GM04503 (cell line): ENCODE results near the gene DNAJB6.

ENCODE experiments used
- DNase-seq: peaks from one replicate; pipeline ENCODE4 v3.0.0-alpha.2; 2012; ENCODE audit warnings: low read depth

DNAJB6 gene

DNA sequence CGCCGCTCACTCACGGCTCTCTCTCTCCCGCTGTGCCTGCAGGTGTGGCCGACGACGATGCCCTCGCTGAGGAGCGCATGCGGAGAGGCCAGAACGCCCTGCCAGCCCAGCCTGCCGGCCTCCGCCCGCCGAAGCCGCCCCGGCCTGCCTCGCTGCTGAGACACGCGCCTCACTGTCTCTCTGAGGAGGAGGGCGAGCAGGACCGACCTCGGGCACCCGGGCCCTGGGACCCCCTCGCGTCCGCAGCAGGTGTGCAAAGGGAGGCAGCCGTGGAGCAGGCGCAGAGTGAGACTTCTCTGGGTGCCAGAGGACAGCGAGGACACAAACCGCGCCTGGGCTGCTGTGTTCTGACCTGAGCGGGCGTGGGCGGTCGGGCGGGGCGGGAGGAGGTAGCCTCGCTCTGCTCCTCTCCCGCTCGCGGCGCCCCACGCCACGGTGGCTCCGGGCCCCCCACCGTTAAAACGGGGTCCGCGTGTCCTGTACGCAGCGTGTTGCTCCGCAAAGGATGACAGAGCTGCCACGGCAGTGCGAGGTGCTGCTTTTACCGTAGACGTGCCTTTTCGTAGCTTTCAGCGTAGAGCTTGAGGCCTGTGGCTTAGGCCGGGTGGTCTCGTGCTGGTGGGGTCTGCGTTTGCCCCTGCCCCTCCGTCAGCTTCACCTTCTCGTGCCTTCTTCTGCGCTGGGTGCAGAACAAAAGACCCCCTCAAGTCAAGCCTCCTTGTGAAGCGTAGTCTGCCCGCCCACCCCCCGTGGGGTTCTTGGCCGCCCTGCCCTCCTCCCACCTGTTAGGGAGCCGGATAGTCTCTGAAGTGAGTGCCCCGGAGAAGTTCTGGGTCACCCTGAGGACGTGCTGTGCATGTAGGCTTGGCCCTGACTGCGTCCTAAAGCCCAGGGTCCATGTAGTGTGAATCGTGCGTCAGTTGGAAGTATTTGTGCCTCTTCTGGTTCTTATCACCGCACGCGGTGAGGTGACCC lies 73.2 kb downstream of the DNAJB6 start:
- DNase-seq, result no peak

GRCh38 chr7:157410831-157411556 lies 74.2 kb downstream of the DNAJB6 start:
- DNase-seq, result no peak

DNA sequence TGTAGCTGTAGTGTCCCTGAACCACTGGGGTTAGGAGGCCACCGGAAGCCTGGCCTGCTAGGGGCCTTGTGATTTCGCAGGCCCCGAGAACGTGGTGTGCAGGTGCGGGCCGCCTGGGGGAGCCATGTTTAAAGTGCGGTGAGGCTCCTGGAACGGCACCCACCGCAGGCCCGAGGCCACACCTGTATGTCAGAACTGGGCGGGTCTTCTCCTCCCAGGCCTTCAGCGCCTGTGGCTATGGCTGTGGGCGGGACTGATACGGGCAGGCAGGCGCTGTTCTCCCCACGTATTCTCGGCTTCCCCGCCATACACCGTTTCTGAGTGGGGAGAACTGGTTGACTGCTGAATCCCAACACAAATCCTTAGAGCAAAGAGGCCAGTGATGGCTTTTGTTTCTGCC lies 74.8 kb downstream of the DNAJB6 start:
- DNase-seq, result no peak

DNA sequence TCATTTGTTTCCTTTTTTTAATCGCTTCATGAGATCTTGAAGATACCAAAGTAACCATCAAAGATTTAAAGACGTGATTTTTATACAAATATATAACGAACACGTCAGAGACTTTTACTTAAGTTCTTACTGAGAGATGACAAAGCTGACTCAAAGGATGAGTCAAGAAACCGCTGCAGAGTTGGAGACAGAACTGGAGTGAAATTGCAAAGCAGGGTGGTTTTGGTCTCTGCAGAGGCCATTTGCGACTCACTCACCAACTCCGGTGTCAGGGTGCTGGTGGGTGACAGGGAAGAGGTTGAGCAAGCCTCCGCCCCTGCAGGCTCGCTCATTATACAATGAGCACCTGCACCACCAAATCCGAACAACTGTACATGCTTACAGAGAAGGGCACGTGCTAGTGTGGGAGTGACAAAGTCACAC lies 75.2 kb downstream of the DNAJB6 start:
- peak; percentile 62 for DNase-seq

- DNase-seq, result no peak
Measured at GRCh38 chr7:157412491-157413180, 75.8 kb downstream of the DNAJB6 start.

GRCh38 chr7:157413881-157414701 lies 77.3 kb downstream of the DNAJB6 start:
- DNase-seq, result no peak

DNA sequence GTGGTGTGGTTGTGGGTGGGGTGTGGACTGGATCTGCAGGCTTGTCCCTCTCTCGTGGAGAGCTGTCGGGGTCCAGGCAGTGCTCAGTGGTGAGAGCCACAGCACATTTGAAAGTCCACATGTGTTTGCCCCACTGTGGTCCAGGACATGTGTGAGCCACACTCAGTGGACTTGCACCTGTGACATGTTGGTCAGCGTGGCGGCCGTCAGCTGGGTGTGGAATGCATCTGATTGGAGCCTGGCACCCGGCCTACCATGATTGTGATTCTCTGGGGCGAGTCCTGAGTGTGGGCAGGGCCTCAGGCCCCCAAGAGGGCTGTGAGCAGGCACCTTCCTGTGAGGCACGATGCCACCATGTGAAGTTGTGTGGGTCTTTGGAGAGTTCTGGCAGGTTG lies 77.9 kb downstream of the DNAJB6 start:
- DNase-seq, result no peak

GRCh38 chr7:157415486-157415885 lies 78.7 kb downstream of the DNAJB6 start:
- no peak for DNase-seq

GRCh38 chr7:157416011-157416410 lies 79.2 kb downstream of the DNAJB6 start:
- no peak for DNase-seq

- DNase-seq, result no peak
Measured at GRCh38 chr7:157418204-157419034, 81.6 kb downstream of the DNAJB6 start.

- DNase-seq, result no peak
Measured at GRCh38 chr7:157419035-157419293, 82.2 kb downstream of the DNAJB6 start.

- DNase-seq, result no peak
Measured at GRCh38 chr7:157422279-157422678, 85.5 kb downstream of the DNAJB6 start.

- no peak for DNase-seq
Measured at GRCh38 chr7:157423348-157423747, 86.5 kb downstream of the DNAJB6 start.

GRCh38 chr7:157423886-157424565 lies 87.2 kb downstream of the DNAJB6 start:
- no peak for DNase-seq

DNA sequence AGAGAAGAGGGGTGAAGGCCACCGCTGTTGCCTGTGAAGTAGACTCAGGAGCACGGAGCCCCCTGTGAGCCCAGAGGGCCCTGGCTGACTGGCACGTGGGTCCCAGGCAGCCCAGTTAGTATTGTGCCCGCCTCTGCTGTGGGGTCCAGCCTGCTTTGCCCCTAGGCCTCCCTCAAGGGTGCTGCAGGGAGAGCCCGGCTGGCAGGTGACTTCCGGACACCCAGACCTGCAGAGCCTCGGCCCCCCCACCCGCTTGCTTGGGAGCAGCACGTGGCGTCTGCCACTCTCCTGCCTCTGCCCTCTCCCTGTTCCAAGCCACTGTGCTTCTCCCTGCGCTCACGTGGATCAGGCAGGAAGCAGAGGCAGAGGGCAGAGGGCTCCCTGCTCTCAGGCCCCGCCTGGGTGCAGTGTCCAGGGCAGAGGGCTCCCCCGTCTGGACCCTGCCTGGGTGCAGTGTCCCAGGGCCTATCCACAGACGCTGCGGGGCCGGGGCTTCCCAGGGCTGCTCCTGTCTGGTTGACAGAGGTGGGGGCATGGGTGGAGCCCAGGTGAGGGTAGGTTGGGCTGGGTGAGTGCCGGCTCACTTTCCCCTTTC lies 88.4 kb downstream of the DNAJB6 start:
- DNase-seq, result no peak

DNA sequence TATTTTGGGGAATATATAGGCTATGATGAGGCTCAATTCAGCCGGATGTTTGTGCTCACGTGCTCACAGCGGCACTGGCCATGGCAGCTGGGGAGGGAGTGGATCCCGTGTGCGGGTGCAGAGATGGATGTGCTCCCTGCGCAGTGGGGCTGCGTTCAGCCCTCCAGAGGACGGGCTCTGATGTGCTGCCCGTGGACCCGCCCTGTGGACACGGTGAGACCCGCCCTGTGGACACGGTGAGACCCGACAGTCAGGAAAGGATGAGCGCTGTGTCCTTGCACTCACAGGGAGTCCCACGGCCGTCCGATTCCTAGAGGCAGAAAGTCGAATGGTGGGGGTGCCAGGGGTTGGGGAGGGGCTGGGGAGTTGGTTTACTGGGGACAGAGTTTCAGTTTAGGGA lies 89.0 kb downstream of the DNAJB6 start:
- no peak for DNase-seq

- no peak for DNase-seq
Measured at GRCh38 chr7:157426463-157427301, 89.9 kb downstream of the DNAJB6 start.

- no peak for DNase-seq
Measured at GRCh38 chr7:157427811-157428553, 91.2 kb downstream of the DNAJB6 start.
